Activated CD8-positive, alpha-beta T cell treated with anti-CD3 and anti-CD28 coated beads for 36 hours (primary cell): ENCODE results near the gene HIRA. TPM values are rescaled to one million over a fixed set of nuclear protein-coding genes. Genes with fewer than 3 reads are reported as not detected.
"Not testable (repeated sequence)": the region's sequence is repeated elsewhere in the genome, so short reads cannot be mapped to it uniquely, and the experiment has no call there.

Experiments used
- ATAC-seq: fragments of 200-7000 bp; cut with Tn5 transposase; one replicate; pipeline ENCODE4 v1.10.0; 2021; ENCODE audit warnings: mild to moderate bottlenecking, moderate library complexity
- CTCF ChIA-PET: fragments of 350-600 bp; sonication (Branson Sonifier 250); formaldehyde crosslinking; loops from one replicate; lab custom pipeline; 2021; ENCODE audit warnings: antibody characterized with exemption; lab: Charles Lee
- POLR2A ChIA-PET: fragments of 350-600 bp; sonication (Branson Sonifier 250); formaldehyde crosslinking; loops from one replicate; lab custom pipeline; 2021; ENCODE audit warnings: antibody characterized with exemption; lab: Charles Lee
- DNase-seq: peaks from one replicate; pipeline ENCODE4 v3.0.0-alpha.2; 2020
- H3K27ac Mint-ChIP-seq: one replicate; pipeline ENCODE4 v1.8.0; 2021; ENCODE audit warnings: mild to moderate bottlenecking, mixed read lengths
- H3K27me3 Mint-ChIP-seq: one replicate; pipeline ENCODE4 v1.8.0; 2021; ENCODE audit warnings: mixed read lengths
- H3K36me3 Mint-ChIP-seq: one replicate; pipeline ENCODE4 v1.8.0; 2021; ENCODE audit warnings: low read depth, mixed read lengths
- H3K4me1 Mint-ChIP-seq: one replicate; pipeline ENCODE4 v1.8.0; 2021; ENCODE audit warnings: low read depth, mixed read lengths
- H3K4me3 Mint-ChIP-seq: one replicate; pipeline ENCODE4 v1.8.0; 2021; ENCODE audit warnings: mild to moderate bottlenecking, moderate library complexity, mixed read lengths
- H3K9me3 Mint-ChIP-seq: one replicate; pipeline ENCODE4 v1.8.0; 2021; ENCODE audit warnings: mixed read lengths
- CTCF ChIP-seq: fragments of 200-600 bp; IDR thresholded peaks from one replicate; pipeline ENCODE4 v1.8.0; 2022; ENCODE audit warnings: antibody characterized with exemption, mild to moderate bottlenecking
- intact Hi-C: fragments of 100-400 bp; cut with micrococcal nuclease; formaldehyde crosslinking; loops from one replicate; pipeline ENCODE4 v1.10.0; 2022
- total RNA-seq, 2 experiments: library from RNA; stranded (reverse); gene quantifications; one replicate each; pipeline ENCODE4 v1.2.3, GENCODE V29; 2021

The HIRA gene
- total RNA-seq, 2 experiments from 2014 or later, result 29.7 to 30.5 TPM

- Mint-ChIP-seq H3K4me1 (peaks cover 39% of the 10 kb centered on the region), H3K9me3 (no peaks in the 10 kb centered on the region), H3K27ac (peak overlapping the region; percentile 91), H3K27me3 (no peaks in the 10 kb centered on the region), H3K4me3 (peak overlapping the region; percentile 77), H3K36me3 (peaks cover 34% of the 10 kb centered on the region)
- CTCF ChIA-PET, result interaction anchor here (0.9 to 1.7 kb wide), 3 partner anchors 11 to 267 kb away, joined by 3 to 5 read pairs (median 3); no protein-coding TSS in a partner anchor
- no peak for TF ChIP-seq CTCF
- POLR2A ChIA-PET, result interaction anchor here (0.7 to 8.9 kb wide), 7 partner anchors 9 to 37 kb away, joined by 3 to 109 read pairs (median 4); partner anchors contain the start of genes CDC45, HIRA and MRPL40
- intact Hi-C loops, result no loop called here
- DNase-seq (peak; percentile 10), ATAC-seq (no peak)
These were observed 15.2 kb upstream of the HIRA start for GRCh38 chr22:19446603-19447329.

- peaks cover 39% of the 10 kb centered on the region for H3K4me1 Mint-ChIP-seq
- H3K4me3 Mint-ChIP-seq, result peak overlapping the region; percentile 21
- peak overlapping the region; percentile 65 for H3K27ac Mint-ChIP-seq
- ChIA-PET CTCF (interaction anchor here (0.9 to 1.7 kb wide), 5 partner anchors 10 to 184 kb away, joined by 3 to 5 read pairs (median 3); partner anchors contain the start of gene HIRA), POLR2A (interaction anchor here (0.8 to 8.9 kb wide), 6 partner anchors 8 to 34 kb away, joined by 4 to 109 read pairs (median 6); partner anchors contain the start of genes CDC45, HIRA, MRPL40 and UFD1)
- H3K27me3 Mint-ChIP-seq, H3K9me3 Mint-ChIP-seq, intact Hi-C loops, DNase-seq, ATAC-seq: not testable (repeated sequence)
- peaks cover 29% of the 10 kb centered on the region for H3K36me3 Mint-ChIP-seq
These were observed 13.9 kb upstream of the HIRA start for GRCh38 chr22:19445279-19445982.

- CTCF ChIA-PET, result no interaction called here
- intact Hi-C loops, result no loop called here
These were observed 12.1 kb upstream of the HIRA start for GRCh38 chr22:19443544-19444211.

GRCh38 chr22:19442166-19442565 is 10.6 kb upstream of the HIRA start:
- Mint-ChIP-seq H3K36me3 (peaks cover 28% of the 10 kb centered on the region), H3K9me3 (no peaks in the 10 kb centered on the region), H3K4me3 (no peak overlapping the region), H3K4me1 (peaks cover 28% of the 10 kb centered on the region), H3K27ac (peak overlapping the region; percentile 38), H3K27me3 (no peaks in the 10 kb centered on the region)
- DNase-seq (no peak), ATAC-seq (no peak)
- no peak for TF ChIP-seq CTCF
- CTCF ChIA-PET, result no interaction called here
- POLR2A ChIA-PET, result interaction anchor here (1.3 kb wide), 1 partner anchor 10 kb away, joined by 5 read pairs; the partner anchor contains the start of genes HIRA and MRPL40
- intact Hi-C loops, result no loop called here

More at GRCh38 chr22:19443544-19444211, 12.1 kb upstream of the HIRA start:
- H3K4me1 Mint-ChIP-seq, result peaks cover 32% of the 10 kb centered on the region
- no peak for DNase-seq
- H3K9me3 Mint-ChIP-seq, result no peaks in the 10 kb centered on the region
- H3K27ac Mint-ChIP-seq, result peak overlapping the region; percentile 37
- no peak for TF ChIP-seq CTCF
- ATAC-seq, result no peak
- POLR2A ChIA-PET, result interaction anchor here (1.0 to 8.9 kb wide), 4 partner anchors 11 to 268 kb away, joined by 3 to 109 read pairs (median 5); partner anchors contain the start of genes HIRA and MRPL40
- peaks cover 27% of the 10 kb centered on the region for H3K36me3 Mint-ChIP-seq
- no peak overlapping the region for H3K4me3 Mint-ChIP-seq
- H3K27me3 Mint-ChIP-seq, result no peaks in the 10 kb centered on the region
